HEK293 (cell line): ENCODE data around the gene PPIL4.

ENCODE experiments used
- CTCF ChIA-PET: fragments of 350-600 bp; formaldehyde crosslinking; extraction: SDS; loops from one replicate; lab custom pipeline; 2021; ENCODE audit warnings: antibody characterized with exemption; lab: Yijun Ruan, JAX
- POLR2A ChIA-PET: fragments of 300-600 bp; formaldehyde crosslinking; extraction: SDS; loops from one replicate; lab custom pipeline; 2020; ENCODE audit warnings: antibody characterized with exemption, inconsistent platforms; lab: Yijun Ruan, JAX
- H3K27ac ChIP-seq: fragments of 200-500 bp; sonication (Bioruptor generic); 2 replicates; pipeline ENCODE4 v1.5.1; 2014; ENCODE audit warnings: low read depth, low read length, control low read depth, inconsistent platforms; ENCODE audit errors: extremely low read depth
- H3K36me3 ChIP-seq, 2 experiments: fragments of 200-500 bp in 1 of 2; sonication (Bioruptor generic) in 1 of 2; 1 replicate in 1 of 2; 2 replicates in 1 of 2; pipeline ENCODE4 v1.5.1; 2014 to 2017; ENCODE audit warnings: inconsistent platforms in 2 of 2, low read length in 2 of 2; ENCODE audit not compliant: control insufficient read depth in 2 of 2, insufficient read depth in 1 of 2
- H3K4me1 ChIP-seq: fragments of 200-500 bp; sonication (Bioruptor generic); 2 replicates; pipeline ENCODE4 v1.5.1; 2014; ENCODE audit warnings: mild to moderate bottlenecking, low read length, inconsistent platforms; ENCODE audit not compliant: control insufficient read depth, insufficient read depth
- H3K4me3 ChIP-seq: 2 replicates; pipeline ENCODE4 v1.5.1; 2011; ENCODE audit warnings: low read depth, mild to moderate bottlenecking, control low read depth, low read length, moderate library complexity
- H3K9me3 ChIP-seq: fragments of 200-500 bp; sonication (Bioruptor generic); 2 replicates; pipeline ENCODE4 v1.5.1; 2014; ENCODE audit warnings: low read depth, low read length, inconsistent platforms; ENCODE audit not compliant: control insufficient read depth, insufficient read depth
- HOXD13 ChIP-seq: sonication (generic); formaldehyde crosslinking; IDR thresholded peaks from 2 replicates; pipeline ENCODE4 v1.8.0; 2022; ENCODE audit warnings: missing genetic modification reagents, borderline replicate concordance
- KLF16 ChIP-seq: fragments of 450-650 bp; formaldehyde crosslinking; IDR thresholded peaks from 2 replicates; pipeline ENCODE4 v1.5.1; 2017; ENCODE audit warnings: missing biosample characterization, missing genetic modification characterization
- SCRT1 ChIP-seq: fragments of 450-650 bp; formaldehyde crosslinking; IDR thresholded peaks from 2 replicates; pipeline ENCODE4 v1.5.1; 2016; ENCODE audit warnings: missing biosample characterization, missing genetic modification characterization, borderline replicate concordance
- ZFP37 ChIP-seq: fragments of 450-650 bp; formaldehyde crosslinking; IDR thresholded peaks from 2 replicates; pipeline ENCODE4 v1.5.1; 2016; ENCODE audit warnings: missing biosample characterization, missing genetic modification characterization
- ZNF157 ChIP-seq: fragments of 450-650 bp; formaldehyde crosslinking; IDR thresholded peaks from 2 replicates; pipeline ENCODE4 v1.5.1; 2016; ENCODE audit warnings: missing biosample characterization, missing genetic modification characterization
- ZNF239 ChIP-seq: fragments of 450-650 bp; formaldehyde crosslinking; IDR thresholded peaks from 2 replicates; pipeline ENCODE4 v1.5.1; 2016; ENCODE audit warnings: missing biosample characterization, missing genetic modification characterization
- ZNF335 ChIP-seq: fragments of 450-650 bp; formaldehyde crosslinking; conservative IDR thresholded peaks from 2 replicates; pipeline ENCODE4 v1.5.1; 2016; ENCODE audit warnings: missing biosample characterization, missing genetic modification characterization
- ZNF350 ChIP-seq: fragments of 450-650 bp; formaldehyde crosslinking; IDR thresholded peaks from 2 replicates; pipeline ENCODE4 v1.5.0; 2017; ENCODE audit warnings: missing biosample characterization, mild to moderate bottlenecking, missing genetic modification characterization
- ZNF513 ChIP-seq: fragments of 450-650 bp; IDR thresholded peaks from 2 replicates; pipeline ENCODE4 v1.5.1; 2018; ENCODE audit warnings: missing biosample characterization, missing genetic modification characterization
- ZNF530 ChIP-seq: fragments of 450-650 bp; formaldehyde crosslinking; IDR thresholded peaks from 2 replicates; pipeline ENCODE4 v1.5.1; 2016; ENCODE audit warnings: low read depth, missing biosample characterization, missing genetic modification characterization
- ZNF629 ChIP-seq: fragments of 450-650 bp; formaldehyde crosslinking; IDR thresholded peaks from 2 replicates; pipeline ENCODE4 v1.5.1; 2017; ENCODE audit warnings: missing biosample characterization, missing genetic modification characterization
- ZNF777 ChIP-seq: fragments of 450-650 bp; formaldehyde crosslinking; IDR thresholded peaks from 2 replicates; pipeline ENCODE4 v1.5.1; 2017; ENCODE audit warnings: missing biosample characterization, missing genetic modification characterization, borderline replicate concordance
- ZNF792 ChIP-seq: fragments of 450-650 bp; formaldehyde crosslinking; IDR thresholded peaks from 2 replicates; pipeline ENCODE4 v1.5.1; 2016; ENCODE audit warnings: missing biosample characterization, missing genetic modification characterization
- ZSCAN4 ChIP-seq: fragments of 450-650 bp; formaldehyde crosslinking; IDR thresholded peaks from 2 replicates; pipeline ENCODE4 v1.5.1; 2017; ENCODE audit warnings: missing biosample characterization, missing genetic modification characterization
- TF ChIP-seq, protein P1 (sequence below): fragments of 450-650 bp; formaldehyde crosslinking; IDR thresholded peaks from 2 replicates; pipeline ENCODE4 v1.5.1; 2016; ENCODE audit warnings: missing biosample characterization, missing genetic modification characterization, borderline replicate concordance

PPIL4 gene

DNA sequence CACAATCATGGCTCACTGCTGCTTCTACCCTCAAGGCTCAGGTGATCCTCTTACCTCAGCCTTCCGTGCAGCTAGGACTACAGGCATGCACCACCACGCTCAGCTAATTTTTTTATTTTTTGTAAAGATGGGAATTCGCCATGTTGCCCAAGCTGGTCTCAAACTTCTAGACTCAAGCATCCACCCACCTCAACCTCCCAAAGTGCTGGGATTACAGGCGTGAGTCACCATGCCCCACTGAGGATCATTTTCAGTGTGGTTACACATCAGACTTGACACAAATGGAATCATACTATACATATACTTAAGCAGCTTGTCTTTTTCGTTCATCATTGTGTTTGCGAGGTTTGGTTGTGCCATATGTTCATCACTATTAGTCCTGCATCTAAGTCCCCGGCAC lies 87.6 kb downstream of the PPIL4 start:
- POLR2A ChIA-PET, result interaction anchor here (0.6 kb wide), 1 partner anchor 20 kb away, joined by 6 read pairs; no protein-coding TSS in a partner anchor
- Histone ChIP-seq H3K36me3 (no peaks in the 10 kb centered on the region), H3K4me1 (no peaks in the 10 kb centered on the region)
- TF ChIP-seq ZNF629 (tag by site-specific recombination), result no peak
- TF ChIP-seq ZNF157 (tag by site-specific recombination), result no peak
- TF ChIP-seq ZSCAN4 (tag by site-specific recombination), result no peak
- TF ChIP-seq ZNF239 (tag by site-specific recombination), result no peak
- TF ChIP-seq SCRT1 (tag by site-specific recombination), result no peak
- TF ChIP-seq ZNF513 (tag by site-specific recombination), result no peak
- no peak for TF ChIP-seq ZNF792 (tag by site-specific recombination)
- TF ChIP-seq, all 188 proteins: peak for 0
- H3K27ac ChIP-seq, result no peak overlapping the region
- no peaks in the 10 kb centered on the region for H3K9me3 ChIP-seq
- CTCF ChIA-PET, result interaction anchor here (0.5 to 1.5 kb wide), 4 partner anchors 26 to 898 kb away, joined by 3 to 5 read pairs (median 3); no protein-coding TSS in a partner anchor
- no peak overlapping the region for H3K4me3 ChIP-seq

- Histone ChIP-seq H3K9me3 (no peaks in the 10 kb centered on the region), H3K36me3 (no peaks in the 10 kb centered on the region), H3K4me1 (no peaks in the 10 kb centered on the region), H3K4me3 (no peak overlapping the region), H3K27ac (no peak overlapping the region)
- TF ChIP-seq, protein P1, sequence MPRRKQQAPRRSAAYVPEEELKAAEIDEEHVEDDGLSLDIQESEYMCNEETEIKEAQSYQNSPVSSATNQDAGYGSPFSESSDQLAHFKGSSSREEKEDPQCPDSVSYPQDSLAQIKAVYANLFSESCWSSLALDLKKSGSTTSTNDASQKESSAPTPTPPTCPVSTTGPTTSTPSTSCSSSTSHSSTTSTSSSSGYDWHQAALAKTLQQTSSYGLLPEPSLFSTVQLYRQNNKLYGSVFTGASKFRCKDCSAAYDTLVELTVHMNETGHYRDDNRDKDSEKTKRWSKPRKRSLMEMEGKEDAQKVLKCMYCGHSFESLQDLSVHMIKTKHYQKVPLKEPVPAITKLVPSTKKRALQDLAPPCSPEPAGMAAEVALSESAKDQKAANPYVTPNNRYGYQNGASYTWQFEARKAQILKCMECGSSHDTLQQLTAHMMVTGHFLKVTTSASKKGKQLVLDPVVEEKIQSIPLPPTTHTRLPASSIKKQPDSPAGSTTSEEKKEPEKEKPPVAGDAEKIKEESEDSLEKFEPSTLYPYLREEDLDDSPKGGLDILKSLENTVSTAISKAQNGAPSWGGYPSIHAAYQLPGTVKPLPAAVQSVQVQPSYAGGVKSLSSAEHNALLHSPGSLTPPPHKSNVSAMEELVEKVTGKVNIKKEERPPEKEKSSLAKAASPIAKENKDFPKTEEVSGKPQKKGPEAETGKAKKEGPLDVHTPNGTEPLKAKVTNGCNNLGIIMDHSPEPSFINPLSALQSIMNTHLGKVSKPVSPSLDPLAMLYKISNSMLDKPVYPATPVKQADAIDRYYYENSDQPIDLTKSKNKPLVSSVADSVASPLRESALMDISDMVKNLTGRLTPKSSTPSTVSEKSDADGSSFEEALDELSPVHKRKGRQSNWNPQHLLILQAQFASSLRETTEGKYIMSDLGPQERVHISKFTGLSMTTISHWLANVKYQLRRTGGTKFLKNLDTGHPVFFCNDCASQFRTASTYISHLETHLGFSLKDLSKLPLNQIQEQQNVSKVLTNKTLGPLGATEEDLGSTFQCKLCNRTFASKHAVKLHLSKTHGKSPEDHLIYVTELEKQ (tag by site-specific recombination), result no peak
- POLR2A ChIA-PET, result no interaction called here
- CTCF ChIA-PET, result interaction anchor here (0.5 to 1.5 kb wide), 3 partner anchors 25 to 429 kb away, joined by 3 to 5 read pairs (median 3); no protein-coding TSS in a partner anchor
Observed at GRCh38 chr6:149457316-149457884, 88.4 kb downstream of the PPIL4 start.

- CTCF ChIA-PET, result no interaction called here
- Histone ChIP-seq H3K4me3 (no peak overlapping the region), H3K4me1 (no peaks in the 10 kb centered on the region), H3K36me3 (no peaks in the 10 kb centered on the region), H3K9me3 (no peaks in the 10 kb centered on the region), H3K27ac (no peak overlapping the region)
- POLR2A ChIA-PET, result no interaction called here
- no peak for TF ChIP-seq HOXD13 (CRISPR knock-in tag)
- TF ChIP-seq ZNF530 (tag by site-specific recombination), result no peak
- no peak for TF ChIP-seq ZNF350
- TF ChIP-seq ZNF335 (tag by site-specific recombination), result no peak
- no peak for TF ChIP-seq ZFP37 (tag by site-specific recombination)
- TF ChIP-seq KLF16 (tag by site-specific recombination), result no peak
- no peak for TF ChIP-seq ZNF777 (tag by site-specific recombination)
Observed at GRCh38 chr6:149456311-149457021, 89.4 kb downstream of the PPIL4 start.
